ENCODE data around the gene MOK.
"Not testable (repeated sequence)": the region's sequence is repeated elsewhere in the genome, so short reads cannot be mapped to it uniquely, and the experiment has no call there.

The MOK gene

DNA sequence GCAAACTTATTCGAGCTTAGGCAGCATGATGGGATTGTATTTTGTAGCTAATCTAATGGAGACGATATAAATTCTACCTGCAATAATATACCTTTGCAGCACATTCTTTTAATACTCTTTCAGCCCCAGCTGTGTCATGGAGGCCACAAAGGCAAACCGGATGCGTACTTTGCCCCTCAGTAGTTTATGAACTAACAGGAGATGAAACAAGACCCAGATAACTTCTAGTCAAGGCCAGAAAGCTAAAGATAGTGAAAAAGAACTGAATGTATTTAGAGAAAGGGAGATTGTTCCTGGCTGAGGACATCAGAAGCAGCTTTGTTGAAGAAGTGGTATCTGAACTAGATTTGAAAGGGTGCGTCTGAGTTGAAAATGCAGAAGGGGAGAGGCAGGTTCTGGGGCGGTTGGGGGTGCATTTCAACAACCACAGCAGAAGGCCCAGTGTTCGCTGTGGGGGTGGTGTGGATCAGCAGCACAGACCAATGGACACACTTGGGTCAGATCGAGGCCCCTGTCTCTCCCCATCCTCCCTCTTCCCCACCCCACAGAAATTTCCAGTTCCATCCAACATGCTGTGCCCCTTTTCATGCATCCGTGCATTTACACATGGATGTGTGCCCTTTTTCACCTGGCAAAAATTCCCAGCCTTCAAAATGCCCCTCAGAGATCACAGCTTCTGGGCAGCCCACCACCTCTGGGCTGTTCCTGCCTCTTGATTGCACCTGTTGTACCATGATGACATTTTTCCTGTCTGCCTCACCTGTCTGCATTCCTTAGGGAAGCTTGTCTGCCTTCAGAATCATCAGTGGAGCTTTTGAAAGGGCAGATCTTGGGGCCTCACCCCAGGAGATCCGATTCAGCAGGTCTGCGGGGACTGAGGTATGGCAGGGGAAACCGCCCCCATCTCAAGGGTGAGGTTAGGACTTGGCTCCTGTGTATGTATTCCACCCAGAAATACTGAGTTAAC lies 16.8 kb upstream of the MOK start:
- DNase-seq = no peak

GRCh38 chr14:102320671-102321455 lies 15.9 kb upstream of the MOK start:
- DNase-seq = no peak

DNA sequence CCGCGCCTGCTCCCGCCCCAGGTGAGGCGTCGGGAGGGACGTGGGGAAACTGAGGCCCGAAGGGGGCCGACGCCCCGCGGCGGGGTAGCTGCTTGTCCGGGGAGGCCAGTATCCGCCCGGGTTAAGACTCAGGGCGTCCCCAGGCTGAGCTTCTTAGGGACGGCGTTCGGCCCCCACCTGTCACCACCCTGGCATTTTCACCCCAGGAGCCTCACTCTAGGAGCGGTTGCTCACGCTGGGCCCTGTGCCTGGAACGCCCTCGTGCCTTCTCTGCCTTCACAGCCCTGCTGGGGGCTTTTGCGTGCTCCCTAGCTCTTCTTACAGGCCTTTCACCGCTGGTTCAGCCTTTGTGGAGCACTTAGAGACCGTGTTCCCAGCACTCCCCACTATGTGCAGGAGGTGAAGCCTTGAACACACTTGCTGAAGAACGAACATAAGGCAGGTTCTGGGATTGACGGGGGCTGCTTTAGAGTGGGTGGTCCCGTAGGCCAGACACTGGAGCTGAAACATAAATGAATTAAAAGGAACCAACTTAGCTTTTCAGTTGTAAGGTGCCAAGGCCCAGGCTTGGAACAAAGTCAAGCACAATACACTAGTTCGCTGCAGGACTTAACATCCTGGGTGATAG lies 15.2 kb upstream of the MOK start:
- peak; percentile 15 for DNase-seq

DNA sequence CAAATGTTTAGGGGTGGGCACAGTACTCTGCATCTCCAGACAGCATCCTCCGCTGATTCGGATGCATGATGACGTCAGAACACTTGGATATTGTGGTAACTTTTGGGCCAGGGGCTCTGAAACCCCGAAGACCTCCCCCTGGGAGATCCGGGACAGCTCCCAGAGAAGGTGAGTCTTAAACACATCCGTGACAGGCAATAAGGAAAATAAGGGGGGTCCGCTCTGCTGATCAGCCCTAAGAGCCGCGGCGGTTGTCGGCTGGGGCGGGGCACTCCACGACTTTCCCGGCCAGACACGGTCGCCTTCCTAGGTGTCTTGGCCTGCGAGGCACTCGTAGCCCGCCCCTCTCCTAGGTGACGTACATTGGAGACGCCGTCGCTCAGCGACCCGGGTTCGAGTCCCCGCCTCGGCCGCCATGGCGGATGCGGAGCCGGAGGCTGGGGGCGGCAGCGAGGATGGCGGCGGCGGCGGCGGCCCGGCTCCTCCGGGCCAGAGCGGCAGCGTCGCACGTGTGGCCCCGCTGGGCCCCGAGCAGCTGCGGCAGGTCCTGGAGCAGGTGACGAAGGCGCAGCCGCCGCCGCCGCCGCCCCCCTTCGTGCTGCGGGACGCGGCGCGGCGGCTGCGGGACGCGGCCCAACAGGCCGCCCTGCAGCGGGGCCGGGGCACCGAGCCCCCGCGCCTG lies 14.5 kb upstream of the MOK start, which contains the start of gene ZNF839:
TSS of gene ZNF839 (plus strand) at position 396 of the 682 bp plus-strand sequence. CDS start at position 416, 20 bp downstream.
- DNase-seq = peak; percentile 73

DNA sequence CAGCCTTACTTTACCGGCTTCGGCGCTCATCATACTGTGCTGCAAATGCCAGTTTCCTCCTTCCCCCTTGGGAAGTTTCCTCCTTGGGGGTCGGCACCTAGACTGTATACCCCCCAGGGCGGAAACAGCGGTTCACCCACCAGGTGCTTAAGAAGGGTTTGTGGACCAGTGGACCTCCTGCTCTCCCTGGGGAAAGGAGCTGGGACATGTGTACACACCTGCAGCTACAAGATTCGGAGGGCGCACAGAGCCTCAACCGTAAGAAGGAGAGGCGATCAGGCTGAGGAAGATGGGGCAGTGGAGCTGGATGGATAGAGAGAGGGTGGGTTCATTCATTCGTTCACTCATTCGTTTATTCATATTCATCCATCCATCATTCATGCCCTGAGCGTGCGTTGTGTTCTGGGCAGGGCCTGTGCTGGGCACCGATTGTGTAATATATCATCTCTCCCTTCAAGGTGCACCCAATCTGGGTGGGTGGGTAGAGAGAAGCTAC lies 13.9 kb upstream of the MOK start:
- no peak for DNase-seq

GRCh38 chr14:102317564-102318248 lies 12.7 kb upstream of the MOK start:
- DNase-seq = no peak

DNA sequence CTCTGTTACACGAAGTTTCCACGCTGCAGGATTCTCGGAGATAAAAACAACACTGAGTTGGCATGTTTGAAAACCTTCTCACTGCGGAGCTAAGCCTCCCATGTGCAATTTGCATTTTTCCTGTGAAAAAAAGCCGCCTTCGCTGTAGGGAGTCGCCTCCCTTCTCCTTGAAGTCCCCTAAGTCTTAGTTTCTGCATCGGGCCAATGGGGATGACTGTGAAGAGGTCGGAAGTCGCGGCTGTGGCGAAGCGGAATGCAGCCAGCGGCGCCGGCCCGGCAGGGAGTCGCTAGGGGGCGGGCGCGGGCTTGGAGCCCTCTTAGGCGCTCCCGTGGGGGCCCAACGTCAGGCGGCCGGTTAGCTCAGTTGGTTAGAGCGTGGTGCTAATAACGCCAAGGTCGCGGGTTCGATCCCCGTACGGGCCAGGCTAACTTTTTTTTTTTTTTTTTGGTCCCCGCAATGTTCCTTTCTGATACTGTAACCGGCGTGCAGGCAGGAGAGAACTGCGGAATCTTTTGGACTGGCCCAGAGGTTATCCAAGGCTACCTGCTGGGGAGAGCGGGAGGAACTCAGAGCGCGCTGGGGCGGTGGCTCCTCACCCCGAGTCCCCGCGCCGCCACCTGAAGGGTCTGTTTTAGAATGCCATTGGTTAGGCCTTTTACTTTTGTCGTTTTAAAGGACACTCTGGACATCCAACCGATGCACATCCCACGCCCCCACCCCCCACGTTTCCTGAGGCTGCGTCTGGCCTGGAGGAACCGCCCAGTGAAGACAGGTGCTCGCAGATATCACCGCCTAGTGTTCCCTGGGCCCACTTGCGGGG lies 12.0 kb upstream of the MOK start:
- peak; percentile 85 for DNase-seq

- no peak for DNase-seq
Measured at GRCh38 chr14:102316338-102316742, 11.4 kb upstream of the MOK start.

DNA sequence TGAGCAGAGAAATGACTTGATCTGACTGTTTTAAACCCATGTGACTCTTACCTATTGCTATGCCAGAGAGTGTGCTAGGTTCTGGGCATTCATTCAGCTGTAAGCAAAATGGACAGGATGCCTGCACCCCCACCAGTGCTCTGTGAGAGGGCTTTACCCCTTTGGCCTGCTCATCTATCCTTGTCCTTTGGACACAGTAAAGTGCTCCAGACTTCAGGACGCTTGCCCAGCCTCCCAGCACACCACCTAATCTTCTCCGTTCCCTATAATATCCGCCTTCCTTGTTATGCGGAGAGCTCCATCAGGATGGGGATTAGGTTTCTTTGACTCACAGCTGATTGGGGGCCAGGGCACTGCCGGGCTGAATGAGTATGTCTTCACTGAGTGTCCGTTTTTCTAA lies 10.2 kb upstream of the MOK start:
- DNase-seq = no peak

DNA sequence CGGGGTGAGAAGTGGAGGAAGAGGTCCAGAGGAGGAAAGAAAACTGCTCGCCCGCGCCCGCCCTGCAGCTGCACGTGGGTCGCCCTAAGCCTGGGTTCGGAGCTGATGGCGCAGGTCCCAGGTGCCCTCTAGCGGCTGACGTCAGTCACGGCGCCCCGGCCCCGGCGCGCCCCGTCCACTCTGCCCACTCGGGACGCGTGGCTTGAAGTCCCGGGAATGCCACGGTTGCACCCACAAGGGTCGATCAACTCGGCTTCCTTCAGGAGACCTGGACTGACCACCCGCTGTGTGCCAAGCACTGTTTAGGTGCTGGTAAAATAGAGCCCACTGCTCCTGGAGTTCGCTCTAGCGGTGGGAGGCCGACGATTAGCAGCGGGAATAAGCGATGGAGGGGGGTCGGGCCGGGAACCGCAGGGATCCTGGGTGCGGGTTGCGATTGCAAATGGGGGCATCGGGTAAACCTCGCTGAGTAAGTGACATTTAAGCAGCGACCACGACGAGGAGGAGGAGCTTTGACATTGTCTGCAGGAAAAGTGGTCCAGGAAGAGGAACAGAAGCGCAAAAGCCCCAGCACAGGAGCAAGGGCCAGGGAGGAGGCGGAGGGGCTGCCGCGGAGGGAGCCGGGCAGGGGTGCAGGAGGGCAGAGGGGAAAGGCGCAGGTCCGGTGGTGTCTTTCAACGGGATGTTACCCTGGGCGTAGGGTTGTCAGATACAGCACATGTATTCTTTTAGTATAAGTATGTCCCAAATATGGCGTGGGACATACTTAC lies 9.5 kb upstream of the MOK start:
- peak; percentile 75 for DNase-seq

DNA sequence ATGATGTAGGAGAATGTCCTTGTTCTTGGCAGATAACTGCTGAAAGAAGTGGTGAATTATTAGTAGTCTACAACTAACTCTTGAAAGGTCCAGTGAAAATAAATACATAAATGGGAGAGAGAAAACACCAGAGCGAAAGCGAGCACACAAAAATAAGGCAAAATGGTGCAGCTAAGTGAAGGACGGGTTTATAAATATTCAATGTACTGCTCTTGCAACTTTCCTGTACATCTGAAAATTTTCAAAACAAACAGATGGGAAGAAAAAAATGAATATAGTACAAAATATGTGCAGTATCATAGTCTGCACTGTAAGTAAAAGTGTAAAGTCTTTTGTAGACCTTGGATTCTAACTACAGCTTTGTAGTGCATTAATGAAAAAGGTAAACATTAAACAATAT lies 1.3 kb downstream of the MOK start:
- no peak for DNase-seq

DNA sequence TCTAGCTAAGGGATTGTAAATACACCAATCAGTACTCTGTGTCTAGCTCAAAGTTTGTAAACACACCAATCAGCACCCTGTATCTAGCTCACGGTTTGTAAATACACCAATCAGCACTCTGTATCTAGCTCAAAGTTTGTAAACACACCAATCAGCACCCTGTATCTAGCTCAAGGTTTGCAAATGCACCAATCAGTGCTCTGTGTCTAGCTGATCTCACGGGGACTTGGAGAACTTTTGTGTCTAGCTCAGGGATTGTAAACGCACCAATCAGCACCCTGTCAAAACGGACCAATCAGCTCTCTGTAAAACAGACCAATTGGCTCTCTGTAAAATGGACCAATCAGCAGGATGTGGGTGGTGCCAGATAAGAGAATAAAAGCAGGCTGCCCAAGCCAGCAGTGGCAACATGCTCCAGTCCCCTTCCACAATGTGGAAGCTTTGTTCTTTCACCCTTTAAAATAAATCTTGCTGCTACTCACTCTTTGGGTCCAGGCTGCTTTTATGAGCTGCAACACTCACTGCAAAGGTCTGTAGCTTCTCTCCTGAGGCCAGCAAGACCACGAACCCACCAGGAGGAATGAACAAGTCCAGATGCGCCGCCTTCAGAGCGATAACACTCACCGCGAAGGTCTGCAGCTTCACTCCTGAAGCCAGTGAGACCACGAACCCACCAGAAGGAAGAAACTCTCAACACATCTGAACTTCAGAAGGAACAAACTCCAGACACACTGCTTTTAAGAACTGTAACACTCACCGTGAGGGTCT lies 6.5 kb downstream of the MOK start:
- not testable (repeated sequence) for DNase-seq

DNA sequence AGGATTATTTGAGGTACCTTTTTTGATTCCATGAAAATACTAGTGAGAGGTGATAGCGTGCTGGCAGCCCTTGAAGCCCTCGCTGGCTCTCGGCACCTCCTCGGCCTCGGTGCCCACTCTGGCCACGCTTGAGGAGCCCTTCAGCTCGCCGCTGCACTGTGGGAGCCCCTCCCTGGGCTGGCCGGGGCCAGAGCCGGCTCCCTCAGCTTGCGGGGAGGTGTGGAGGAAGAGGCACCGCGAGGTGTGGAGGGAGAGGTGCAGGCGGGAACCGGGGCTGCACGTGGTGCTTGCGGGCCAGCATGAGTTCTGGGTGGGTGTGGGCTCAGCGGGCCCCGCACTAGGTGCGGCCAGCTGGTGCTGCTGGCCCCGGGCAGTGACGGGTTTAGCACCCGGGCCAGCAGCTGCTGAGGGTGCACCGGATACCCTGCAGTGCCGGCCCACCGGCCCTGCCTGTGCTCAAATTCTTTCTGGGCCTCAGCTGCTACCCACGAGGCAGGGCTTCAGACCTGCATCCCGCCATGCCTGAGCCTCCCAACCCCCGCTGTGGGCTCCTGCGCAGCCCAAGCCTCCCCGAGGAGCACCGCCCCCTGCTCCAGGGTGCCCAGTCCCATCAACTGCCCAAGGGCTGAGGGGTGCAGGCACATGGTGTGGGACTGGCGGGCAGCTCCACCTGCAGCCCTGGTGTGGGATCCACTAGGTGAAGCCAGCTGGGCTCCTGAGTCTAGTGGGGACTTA lies 7.4 kb downstream of the MOK start:
- no peak for DNase-seq

DNA sequence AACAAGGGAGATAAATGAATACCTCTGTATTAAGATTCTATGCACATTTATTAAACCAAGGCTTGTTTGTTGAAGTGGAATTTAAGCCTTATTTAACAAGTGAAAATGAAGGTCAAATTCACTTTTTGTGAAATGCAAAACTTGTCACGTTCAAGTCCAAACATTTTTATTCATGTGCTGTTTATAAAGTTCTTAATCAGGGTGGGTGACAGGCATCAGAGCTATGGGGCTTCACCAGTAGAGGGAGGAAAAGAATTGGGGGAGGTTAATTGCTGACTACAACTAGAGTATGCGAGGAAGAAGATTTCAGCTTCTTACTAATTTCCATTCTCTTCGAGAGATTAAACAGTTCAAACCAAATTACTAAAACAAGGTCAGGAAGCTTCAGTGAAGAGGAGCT lies 9.7 kb downstream of the MOK start:
- no peak for DNase-seq

- no peak for DNase-seq
Measured at GRCh38 chr14:102293781-102294180, 11.2 kb downstream of the MOK start.

DNA sequence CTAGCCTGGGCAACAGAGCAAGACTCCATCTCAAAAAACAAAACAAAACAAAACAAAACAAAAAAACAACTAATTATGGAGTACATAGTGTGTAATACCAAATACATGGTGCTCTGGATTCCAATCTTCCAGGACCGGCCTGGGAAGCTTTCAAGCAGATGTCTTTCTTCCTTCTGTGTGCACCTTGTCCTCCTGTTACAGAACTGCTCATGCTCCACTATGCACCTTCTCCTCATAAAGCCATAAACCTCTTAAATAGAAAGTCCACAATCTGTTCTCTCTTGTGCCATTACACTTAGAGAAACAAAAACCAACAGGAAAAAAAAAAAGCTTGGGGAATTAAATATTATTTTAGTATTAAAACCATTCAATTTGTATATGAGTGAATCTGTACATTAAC lies 12.5 kb downstream of the MOK start:
- DNase-seq = no peak

DNA sequence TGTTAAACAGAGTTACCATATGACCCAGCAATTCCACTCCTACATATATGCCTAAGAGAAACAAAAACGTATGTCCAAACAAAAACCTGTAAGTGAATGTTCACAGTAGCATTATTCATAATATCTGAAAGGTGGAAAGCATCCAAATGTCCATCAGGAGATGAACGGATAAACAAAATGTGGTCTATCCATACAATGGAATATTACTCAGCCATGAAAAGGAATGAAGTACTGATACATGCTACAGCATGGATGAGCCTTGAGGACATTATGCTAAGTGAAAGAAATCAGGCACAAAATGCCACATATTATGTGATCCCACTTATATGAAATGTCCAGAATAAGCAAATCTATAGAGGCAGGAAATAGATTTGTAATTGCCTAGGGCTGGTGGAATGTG lies 16.8 kb downstream of the MOK start:
- DNase-seq = no peak

GRCh38 chr14:102285106-102285505 lies 19.9 kb downstream of the MOK start:
- DNase-seq = no peak

Measured in KG1 (cell line).